GM10248 (cell line): ENCODE measurements around the gene PDIA4.
"Not testable (repeated sequence)": the region's sequence is repeated elsewhere in the genome, so short reads cannot be mapped to it uniquely, and the experiment has no call there.

ENCODE experiments used
- CTCF ChIA-PET: fragments of 300-600 bp; sonication (Branson Sonifier 250); formaldehyde crosslinking; extraction: SDS; loops from one replicate; lab custom pipeline; 2021; ENCODE audit warnings: antibody characterized with exemption; lab: Yijun Ruan, JAX
- POLR2A ChIA-PET: fragments of 350-650 bp; sonication (Branson Sonifier 250); formaldehyde crosslinking; extraction: SDS; loops from one replicate; lab custom pipeline; 2020; ENCODE audit warnings: antibody characterized with exemption; lab: Yijun Ruan, JAX
- DNase-seq: peaks from one replicate; pipeline ENCODE4 v3.0.0; 2012; ENCODE audit errors: extremely low spot score
- TF ChIP-seq, protein P1 (sequence below): IDR thresholded peaks from 2 replicates; pipeline ENCODE4 v1.5.1; 2012; ENCODE audit warnings: mild to moderate bottlenecking, low read depth; ENCODE audit errors: extremely low read depth, missing control alignments, control extremely low read depth

PDIA4 gene

DNA sequence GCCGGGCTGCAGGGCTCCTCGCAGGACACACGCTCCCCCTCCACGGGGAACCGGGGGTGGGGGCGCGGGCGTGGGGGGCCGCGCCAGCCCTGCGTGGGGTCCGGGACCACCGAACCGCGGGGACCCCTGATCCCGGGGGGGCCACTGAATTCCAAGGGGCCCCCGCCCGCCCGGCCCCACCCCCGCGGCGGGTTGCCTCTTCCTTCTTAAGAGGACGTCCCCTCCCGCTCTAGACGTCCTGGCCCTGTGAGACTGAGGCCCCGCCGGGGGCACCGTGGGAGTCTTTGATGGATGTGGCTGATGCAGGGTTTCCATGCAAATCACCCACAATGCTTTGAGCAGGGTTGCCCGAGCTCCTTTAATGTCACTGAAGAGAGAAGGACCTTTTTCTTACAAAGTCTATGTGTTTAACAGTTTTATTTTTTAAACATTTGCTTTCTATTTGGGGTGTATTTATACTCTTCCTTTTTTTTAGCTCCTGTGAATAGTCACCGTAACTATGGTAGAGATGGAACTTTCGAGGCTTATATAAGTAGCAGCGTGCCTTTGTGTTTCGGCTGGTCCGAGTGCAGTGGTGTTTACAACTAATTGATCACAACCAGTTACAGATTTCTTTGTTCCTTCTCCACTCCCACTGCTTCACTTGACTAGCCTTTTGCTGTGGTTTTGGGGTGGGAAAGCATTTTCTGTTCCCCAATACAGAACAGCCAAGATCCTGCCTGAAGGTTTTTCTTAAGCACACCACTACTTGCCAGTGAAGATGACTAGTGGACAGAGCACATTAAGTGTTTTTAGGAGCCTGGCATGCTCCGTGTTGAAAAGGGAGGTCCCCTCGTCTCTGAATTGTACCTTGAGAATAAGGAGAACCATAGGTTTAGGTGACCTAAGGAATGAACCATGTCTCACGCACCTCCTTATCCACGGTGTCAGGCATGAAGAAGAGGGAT lies 44.8 kb downstream of the PDIA4 start:
- peak; percentile 81 for DNase-seq
- CTCF ChIA-PET = interaction anchor here (0.8 to 2.7 kb wide), 10 partner anchors 10 to 409 kb away, joined by 3 to 10 read pairs (median 4); partner anchors contain the start of genes ZNF282 and ZNF398
- TF ChIP-seq, protein P1, sequence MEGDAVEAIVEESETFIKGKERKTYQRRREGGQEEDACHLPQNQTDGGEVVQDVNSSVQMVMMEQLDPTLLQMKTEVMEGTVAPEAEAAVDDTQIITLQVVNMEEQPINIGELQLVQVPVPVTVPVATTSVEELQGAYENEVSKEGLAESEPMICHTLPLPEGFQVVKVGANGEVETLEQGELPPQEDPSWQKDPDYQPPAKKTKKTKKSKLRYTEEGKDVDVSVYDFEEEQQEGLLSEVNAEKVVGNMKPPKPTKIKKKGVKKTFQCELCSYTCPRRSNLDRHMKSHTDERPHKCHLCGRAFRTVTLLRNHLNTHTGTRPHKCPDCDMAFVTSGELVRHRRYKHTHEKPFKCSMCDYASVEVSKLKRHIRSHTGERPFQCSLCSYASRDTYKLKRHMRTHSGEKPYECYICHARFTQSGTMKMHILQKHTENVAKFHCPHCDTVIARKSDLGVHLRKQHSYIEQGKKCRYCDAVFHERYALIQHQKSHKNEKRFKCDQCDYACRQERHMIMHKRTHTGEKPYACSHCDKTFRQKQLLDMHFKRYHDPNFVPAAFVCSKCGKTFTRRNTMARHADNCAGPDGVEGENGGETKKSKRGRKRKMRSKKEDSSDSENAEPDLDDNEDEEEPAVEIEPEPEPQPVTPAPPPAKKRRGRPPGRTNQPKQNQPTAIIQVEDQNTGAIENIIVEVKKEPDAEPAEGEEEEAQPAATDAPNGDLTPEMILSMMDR = no peak
- POLR2A ChIA-PET = interaction anchor here (0.7 kb wide), 1 partner anchor 75 kb away, joined by 3 read pairs; no protein-coding TSS in a partner anchor

DNA sequence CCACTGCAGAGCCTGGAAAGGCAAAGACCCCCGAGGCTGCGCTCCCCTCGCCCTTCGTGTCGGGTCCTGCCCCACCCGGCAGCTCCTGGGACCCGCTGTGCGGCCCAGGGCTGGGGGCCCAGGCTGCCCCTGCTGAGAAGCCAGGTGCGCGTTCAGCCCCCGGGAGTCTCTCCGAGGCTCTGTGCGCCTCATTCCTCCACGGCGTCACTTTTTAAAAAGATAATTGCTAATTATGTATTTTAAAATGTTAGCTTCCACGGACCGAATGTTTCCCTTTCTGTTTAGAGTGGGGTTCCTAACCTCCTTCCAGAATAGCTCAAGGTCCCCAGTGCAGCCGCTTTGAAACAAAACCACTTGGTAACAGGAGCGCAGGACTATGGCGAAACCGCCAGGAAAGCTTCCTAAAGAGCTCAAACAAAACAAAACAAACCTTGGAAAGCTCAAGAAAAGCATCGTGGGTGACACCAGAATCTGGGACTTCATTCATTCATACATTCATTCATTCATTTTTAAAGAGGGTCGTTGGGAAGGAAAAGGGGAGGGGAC lies 45.6 kb downstream of the PDIA4 start:
- no peak for DNase-seq
- TF ChIP-seq, protein P1 = no peak
- POLR2A ChIA-PET = interaction anchor here (0.7 kb wide), 1 partner anchor 75 kb away, joined by 3 read pairs; no protein-coding TSS in a partner anchor
- CTCF ChIA-PET = interaction anchor here (1.2 to 2.2 kb wide), 6 partner anchors 13 to 408 kb away, joined by 3 to 9 read pairs (median 4); partner anchors contain the start of genes ZNF282 and ZNF398

DNA sequence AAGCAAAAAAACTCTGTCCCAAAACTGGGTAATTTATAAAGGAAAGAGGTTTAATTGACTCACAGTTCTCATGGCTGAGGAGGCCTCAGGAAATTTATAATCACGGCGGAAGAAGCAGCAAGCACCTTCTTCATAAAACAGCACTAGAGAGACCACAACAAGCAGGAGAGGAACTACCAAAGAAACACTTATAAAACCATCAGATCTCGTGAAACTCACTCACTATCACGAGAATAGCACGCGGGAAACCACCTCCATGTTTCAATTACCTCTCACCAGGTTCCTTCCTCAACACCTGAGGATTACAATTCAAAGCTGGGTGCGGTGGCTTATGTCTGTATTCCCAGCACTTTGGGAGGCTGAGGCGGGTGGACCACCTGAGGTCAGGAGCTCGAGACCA lies 48.5 kb downstream of the PDIA4 start:
- no peak for DNase-seq
- POLR2A ChIA-PET = no interaction called here
- TF ChIP-seq, protein P1 = no peak
- CTCF ChIA-PET = no interaction called here

DNA sequence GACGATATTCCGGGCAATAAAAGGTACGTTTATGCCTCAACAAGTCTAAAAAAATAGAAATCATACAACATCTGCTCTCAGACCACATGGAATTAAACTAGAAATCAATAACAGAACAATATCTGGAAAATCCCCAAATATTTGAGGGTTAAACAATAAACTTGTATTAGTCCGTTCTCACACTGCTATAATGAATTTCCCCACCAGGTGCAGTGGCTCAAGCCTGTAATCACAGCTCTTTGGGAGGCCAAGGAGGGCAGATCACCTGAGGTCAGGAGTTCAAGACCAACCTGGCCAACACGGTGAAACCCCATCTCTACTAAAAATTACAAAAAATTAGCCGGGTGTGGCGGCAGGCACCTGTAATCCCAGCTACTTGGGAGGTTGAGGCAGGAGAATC lies 49.2 kb downstream of the PDIA4 start:
- POLR2A ChIA-PET = interaction anchor here (0.6 kb wide), 1 partner anchor 20 kb away, joined by 4 read pairs; no protein-coding TSS in a partner anchor
- CTCF ChIA-PET = not testable (repeated sequence)

DNA sequence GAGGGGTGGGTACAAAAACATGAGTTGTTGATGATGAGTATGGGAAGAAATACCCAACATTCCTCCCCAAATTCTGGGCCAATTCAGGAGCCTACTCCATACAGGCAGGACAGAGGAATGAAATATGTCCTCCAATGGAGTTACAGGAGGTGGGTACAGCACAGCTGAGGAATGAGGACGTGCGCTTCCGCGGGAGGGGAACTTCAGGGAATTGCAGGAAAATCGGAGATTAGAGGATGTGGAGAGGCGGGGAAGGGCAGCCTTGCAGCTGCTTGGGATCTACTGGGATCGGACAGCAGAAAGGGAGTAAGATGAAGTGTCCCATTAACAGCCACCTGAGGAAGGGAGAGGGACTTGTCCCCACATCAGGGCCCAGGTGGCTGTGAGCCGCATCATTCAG lies 50.2 kb downstream of the PDIA4 start:
- DNase-seq = no peak
- ChIA-PET POLR2A (no interaction called here), CTCF (interaction anchor here (3.2 kb wide), 1 partner anchor 11 kb away, joined by 19 read pairs; no protein-coding TSS in a partner anchor)
- TF ChIP-seq, protein P1 = no peak

More for the DNA sequence above, 49.2 kb downstream of the PDIA4 start:
- DNase-seq = not testable (repeated sequence)

DNA sequence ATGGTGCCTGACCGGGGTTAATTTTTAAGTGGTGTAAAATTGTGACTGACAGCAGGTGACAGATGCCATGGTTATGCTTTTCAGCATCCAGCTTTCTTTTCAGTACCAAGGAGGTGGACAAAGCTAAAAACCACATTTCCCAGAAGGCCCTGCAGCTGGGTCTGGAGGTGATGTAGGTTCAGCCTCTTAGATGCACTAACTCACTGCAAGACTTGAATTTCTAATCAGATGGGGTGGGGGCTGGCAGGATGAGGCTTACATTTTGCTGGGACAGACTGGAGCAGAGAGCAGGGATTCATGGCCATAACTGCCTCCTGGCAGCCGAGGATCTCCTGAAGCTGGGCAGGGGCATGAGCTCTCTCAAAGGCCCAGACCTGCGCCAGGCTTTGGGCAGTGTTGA lies 52.4 kb downstream of the PDIA4 start:
- POLR2A ChIA-PET = no interaction called here
- CTCF ChIA-PET = interaction anchor here (0.9 to 3.2 kb wide), 7 partner anchors 9 to 401 kb away, joined by 3 to 19 read pairs (median 3); no protein-coding TSS in a partner anchor
- TF ChIP-seq, protein P1 = no peak
- DNase-seq = no peak
